K562 (cell line): Measurements from ENCODE around the gene APOA1. TPM values are rescaled to one million over a fixed set of nuclear protein-coding genes. Genes with fewer than 3 reads are reported as not detected.

Experiments used
- CBFA2T2 ChIP-seq: fragments of 450-650 bp; conservative IDR thresholded peaks from 2 replicates; pipeline ENCODE4 v1.6.1; 2017; ENCODE audit warnings: mild to moderate bottlenecking
- CBX1 ChIP-seq: sonication (generic); IDR thresholded peaks from 2 replicates; pipeline ENCODE4 v1.6.1; 2016; ENCODE audit warnings: antibody characterized with exemption, low read depth, mild to moderate bottlenecking
- CCAR2 ChIP-seq: fragments of 200-400 bp; formaldehyde crosslinking; IDR thresholded peaks from 2 replicates; pipeline ENCODE4 v1.6.1; 2017; ENCODE audit warnings: mild to moderate bottlenecking, low read depth, low read length
- CHCHD3 ChIP-seq: fragments of 250-450 bp; sonication (Bioruptor Pico); IDR thresholded peaks from 2 replicates; pipeline ENCODE4 v2.1.2; 2022; ENCODE audit warnings: mild to moderate bottlenecking
- CTBP1 ChIP-seq: fragments of 450-650 bp; IDR thresholded peaks from 2 replicates; pipeline ENCODE4 v1.6.1; 2016; ENCODE audit warnings: borderline replicate concordance
- FOXA3 ChIP-seq, 2 experiments: fragments of 450-650 bp in 1 of 2; sonication (generic) in 1 of 2; formaldehyde crosslinking; IDR thresholded peaks in 1 of 2; conservative IDR thresholded peaks in 1 of 2; 2 replicates each; pipeline versions ENCODE4 v1.4.0 to v1.8.0; 2020 to 2022; ENCODE audit warnings: mild to moderate bottlenecking in 2 of 2, missing genetic modification reagents in 1 of 2
- HNRNPLL ChIP-seq: fragments of 200-400 bp; formaldehyde crosslinking; IDR thresholded peaks from 2 replicates; pipeline ENCODE4 v1.6.1; 2017; ENCODE audit warnings: low read length, low read depth, mild to moderate bottlenecking; ENCODE audit not compliant: poor library complexity, severe bottlenecking
- KDM1A ChIP-seq, 2 experiments: fragments of 450-650 bp; IDR thresholded peaks; 2 replicates each; pipeline ENCODE4 v1.6.1; 2016; ENCODE audit warnings: mild to moderate bottlenecking in 2 of 2
- MAFG ChIP-seq: fragments of 450-650 bp; conservative IDR thresholded peaks from 2 replicates; pipeline ENCODE4 v1.6.1; 2016; ENCODE audit warnings: missing genetic modification characterization, missing compliant biosample characterization
- MAFK ChIP-seq: IDR thresholded peaks from 2 replicates; pipeline ENCODE4 v1.6.1; 2011; ENCODE audit warnings: low read length, improper control_type of control experiment
- MTA3 ChIP-seq: fragments of 450-650 bp; formaldehyde crosslinking; IDR thresholded peaks from 2 replicates; pipeline ENCODE4 v1.6.1; 2017; ENCODE audit warnings: mild to moderate bottlenecking, borderline replicate concordance
- NFE2 ChIP-seq: IDR thresholded peaks from 2 replicates; pipeline ENCODE4 v1.6.1; 2014; ENCODE audit warnings: antibody characterized with exemption, low read depth
- NFE2L1 ChIP-seq: fragments of 450-650 bp; IDR thresholded peaks from 2 replicates; pipeline ENCODE4 v1.6.1; 2016; ENCODE audit warnings: missing genetic modification characterization, low read depth, mild to moderate bottlenecking, missing compliant biosample characterization, moderate library complexity, borderline replicate concordance
- NUFIP1 ChIP-seq: fragments of 450-650 bp; IDR thresholded peaks from 2 replicates; pipeline ENCODE4 v1.6.1; 2018; ENCODE audit not compliant: partially characterized antibody
- SAP30 ChIP-seq: fragments of 200-600 bp; sonication (generic); IDR thresholded peaks from 2 replicates; pipeline ENCODE4 v1.6.1; 2012; ENCODE audit warnings: borderline replicate concordance, low read depth, mild to moderate bottlenecking, moderate library complexity, low read length, control low read depth, inconsistent platforms; ENCODE audit not compliant: insufficient read depth, poor library complexity, severe bottlenecking
- TCF3 ChIP-seq: sonication (generic); formaldehyde crosslinking; IDR thresholded peaks from 2 replicates; pipeline ENCODE4 v1.4.0; 2020; ENCODE audit warnings: mild to moderate bottlenecking, missing genetic modification reagents
- TGIF2 ChIP-seq: sonication (generic); formaldehyde crosslinking; IDR thresholded peaks from 2 replicates; pipeline ENCODE4 v1.8.1; 2022; ENCODE audit warnings: mild to moderate bottlenecking, missing genetic modification reagents, moderate library complexity
- ZFP30 ChIP-seq: fragments of 250-450 bp; sonication (Bioruptor Pico); IDR thresholded peaks from 2 replicates; pipeline ENCODE4 v1.8.0; 2022; ENCODE audit warnings: moderate library complexity, mild to moderate bottlenecking, inconsistent platforms, borderline replicate concordance
- polyA plus RNA-seq, 8 experiments: library from polyadenylated mRNA; depleted of rRNA in 4 of 8; stranded (reverse) in 5 of 8; unstranded in 3 of 8; fragments of >200 nt; fragmentation: Nextera tagmentation in 2 of 8; fragmentation: Illumina TruSeq in 1 of 8; extraction: Ambion mirVana in 2 of 8; extraction: Trizol in 1 of 8; gene quantifications; 2 replicates each; pipeline versions ENCODE4 v1.2.1 to v1.2.3, GENCODE V29; 2011 to 2014; ENCODE audit warnings: inconsistent platforms in 1 of 8, missing spikeins in 1 of 8
- total RNA-seq, 7 experiments: library from RNA; depleted of rRNA in 6 of 7; stranded (reverse); fragments of >200 nt in 6 of 7; fragmentation: Illumina TruSeq in 2 of 7; extraction: Trizol in 2 of 7; gene quantifications; 2 replicates each; pipeline versions ENCODE4 v1.2.1 to v1.2.3, GENCODE V29; 2011 to 2021; ENCODE audit warnings: low replicate concordance in 1 of 7
- TF ChIP-seq, protein P1 (sequence below): sonication (generic); formaldehyde crosslinking; IDR thresholded peaks from 2 replicates; pipeline ENCODE4 v1.5.0; 2020; ENCODE audit warnings: missing genetic modification reagents
- TF ChIP-seq, protein P2 (sequence below): sonication (generic); formaldehyde crosslinking; IDR thresholded peaks from 2 replicates; pipeline ENCODE4 v1.8.1; 2023; ENCODE audit warnings: mild to moderate bottlenecking, missing genetic modification reagents
- TF ChIP-seq, protein P3 (sequence below): fragments of 450-650 bp; IDR thresholded peaks from 2 replicates; pipeline ENCODE4 v1.6.1; 2016
- TF ChIP-seq, protein P4 (sequence below): fragments of 250-450 bp; sonication (Bioruptor Pico); IDR thresholded peaks from 2 replicates; pipeline ENCODE4 v1.5.0; 2021
- TF ChIP-seq, protein P5 (sequence below): fragments of 450-650 bp; formaldehyde crosslinking; IDR thresholded peaks from 2 replicates; pipeline ENCODE4 v1.4.0; 2020; ENCODE audit warnings: mild to moderate bottlenecking, moderate library complexity

Gene APOA1
- total and polyA plus RNA-seq, 9 of the 15 experiments (the other 6 are each of a cell fraction or from before 2014, with no cell fraction given) = 1.8 TPM; not detected in 8

DNA sequence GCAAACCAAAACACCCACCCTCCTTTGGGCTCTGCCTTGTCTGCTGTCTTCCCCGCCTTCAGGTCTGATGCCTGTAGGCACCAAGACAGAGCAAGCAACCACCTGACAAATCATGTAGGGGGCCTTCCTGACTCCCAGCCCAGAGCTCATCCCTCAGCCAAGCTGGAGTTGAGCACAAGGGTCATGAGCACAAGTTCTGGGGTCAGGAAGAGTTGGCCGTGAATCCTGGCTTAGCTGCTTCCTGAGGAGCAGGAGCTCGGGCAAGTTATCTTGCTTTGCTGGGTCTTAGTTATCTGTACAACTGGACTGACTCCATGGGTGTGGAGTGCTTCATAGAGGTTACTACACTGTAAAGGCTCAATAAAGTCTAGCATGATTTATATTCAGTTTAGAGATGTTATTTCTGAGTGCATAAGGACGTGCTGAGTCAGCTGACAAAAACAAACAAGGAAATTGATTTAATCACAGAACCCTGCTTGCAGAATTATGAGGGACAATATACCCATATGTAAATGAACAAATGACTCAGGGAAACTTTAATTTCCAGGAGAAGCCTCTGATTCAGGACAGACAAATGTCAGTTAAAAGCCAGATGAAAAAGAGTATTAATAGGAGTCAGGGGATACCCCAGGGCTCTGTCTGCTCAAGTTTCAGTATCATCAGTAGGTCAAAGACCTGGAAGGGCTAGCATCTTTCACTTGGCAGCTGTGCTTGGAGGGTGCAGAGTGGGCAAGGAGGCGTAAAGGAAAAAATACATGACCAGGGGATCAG lies 15.0 kb upstream of the APOA1 start (continued):
- TF ChIP-seq, protein P1, sequence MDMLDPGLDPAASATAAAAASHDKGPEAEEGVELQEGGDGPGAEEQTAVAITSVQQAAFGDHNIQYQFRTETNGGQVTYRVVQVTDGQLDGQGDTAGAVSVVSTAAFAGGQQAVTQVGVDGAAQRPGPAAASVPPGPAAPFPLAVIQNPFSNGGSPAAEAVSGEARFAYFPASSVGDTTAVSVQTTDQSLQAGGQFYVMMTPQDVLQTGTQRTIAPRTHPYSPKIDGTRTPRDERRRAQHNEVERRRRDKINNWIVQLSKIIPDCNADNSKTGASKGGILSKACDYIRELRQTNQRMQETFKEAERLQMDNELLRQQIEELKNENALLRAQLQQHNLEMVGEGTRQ = no peak
- TF ChIP-seq FOXA3 (CRISPR knock-in tag; conservative IDR thresholded peaks at IDR 0.05 in 1 of 2, IDR thresholded peaks at IDR 0.05 in 1 of 2) (peak; percentile 67 to 95; a peak in 3 of 4 replicates), TGIF2 (no peak), CCAR2 (no peak), TCF3 (CRISPR knock-in tag) (0 out of 2 replicates have a peak, but pooled peaks have one; percentile 19), NUFIP1 (no peak), CBX1 (no peak), CHCHD3 (CRISPR knock-in tag) (no peak), MTA3 (no peak), SAP30 (no peak), CBFA2T2 (no peak), ZFP30 (CRISPR knock-in tag) (no peak), MAFG (peak; percentile 79), NFE2L1 (tag) (no peak), NFE2 (peak; percentile 23; the same call in 1 of the 2 replicates), HNRNPLL (no peak), CTBP1 (no peak), MAFK (peak; percentile 51; the same call in 1 of the 2 replicates), KDM1A (IDR thresholded peaks at IDR 0.05) (peak; percentile 46 to 69; a peak in 3 of 4 replicates)
- TF ChIP-seq, protein P2, sequence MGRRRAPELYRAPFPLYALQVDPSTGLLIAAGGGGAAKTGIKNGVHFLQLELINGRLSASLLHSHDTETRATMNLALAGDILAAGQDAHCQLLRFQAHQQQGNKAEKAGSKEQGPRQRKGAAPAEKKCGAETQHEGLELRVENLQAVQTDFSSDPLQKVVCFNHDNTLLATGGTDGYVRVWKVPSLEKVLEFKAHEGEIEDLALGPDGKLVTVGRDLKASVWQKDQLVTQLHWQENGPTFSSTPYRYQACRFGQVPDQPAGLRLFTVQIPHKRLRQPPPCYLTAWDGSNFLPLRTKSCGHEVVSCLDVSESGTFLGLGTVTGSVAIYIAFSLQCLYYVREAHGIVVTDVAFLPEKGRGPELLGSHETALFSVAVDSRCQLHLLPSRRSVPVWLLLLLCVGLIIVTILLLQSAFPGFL (CRISPR knock-in tag) = no peak
- TF ChIP-seq, protein P3, sequence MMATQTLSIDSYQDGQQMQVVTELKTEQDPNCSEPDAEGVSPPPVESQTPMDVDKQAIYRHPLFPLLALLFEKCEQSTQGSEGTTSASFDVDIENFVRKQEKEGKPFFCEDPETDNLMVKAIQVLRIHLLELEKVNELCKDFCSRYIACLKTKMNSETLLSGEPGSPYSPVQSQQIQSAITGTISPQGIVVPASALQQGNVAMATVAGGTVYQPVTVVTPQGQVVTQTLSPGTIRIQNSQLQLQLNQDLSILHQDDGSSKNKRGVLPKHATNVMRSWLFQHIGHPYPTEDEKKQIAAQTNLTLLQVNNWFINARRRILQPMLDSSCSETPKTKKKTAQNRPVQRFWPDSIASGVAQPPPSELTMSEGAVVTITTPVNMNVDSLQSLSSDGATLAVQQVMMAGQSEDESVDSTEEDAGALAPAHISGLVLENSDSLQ = 0 out of 2 replicates have a peak, but pooled peaks have one; percentile 16
- TF ChIP-seq, protein P4, sequence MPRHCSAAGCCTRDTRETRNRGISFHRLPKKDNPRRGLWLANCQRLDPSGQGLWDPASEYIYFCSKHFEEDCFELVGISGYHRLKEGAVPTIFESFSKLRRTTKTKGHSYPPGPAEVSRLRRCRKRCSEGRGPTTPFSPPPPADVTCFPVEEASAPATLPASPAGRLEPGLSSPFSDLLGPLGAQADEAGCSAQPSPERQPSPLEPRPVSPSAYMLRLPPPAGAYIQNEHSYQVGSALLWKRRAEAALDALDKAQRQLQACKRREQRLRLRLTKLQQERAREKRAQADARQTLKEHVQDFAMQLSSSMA (CRISPR knock-in tag) = no peak
- TF ChIP-seq, protein P5, sequence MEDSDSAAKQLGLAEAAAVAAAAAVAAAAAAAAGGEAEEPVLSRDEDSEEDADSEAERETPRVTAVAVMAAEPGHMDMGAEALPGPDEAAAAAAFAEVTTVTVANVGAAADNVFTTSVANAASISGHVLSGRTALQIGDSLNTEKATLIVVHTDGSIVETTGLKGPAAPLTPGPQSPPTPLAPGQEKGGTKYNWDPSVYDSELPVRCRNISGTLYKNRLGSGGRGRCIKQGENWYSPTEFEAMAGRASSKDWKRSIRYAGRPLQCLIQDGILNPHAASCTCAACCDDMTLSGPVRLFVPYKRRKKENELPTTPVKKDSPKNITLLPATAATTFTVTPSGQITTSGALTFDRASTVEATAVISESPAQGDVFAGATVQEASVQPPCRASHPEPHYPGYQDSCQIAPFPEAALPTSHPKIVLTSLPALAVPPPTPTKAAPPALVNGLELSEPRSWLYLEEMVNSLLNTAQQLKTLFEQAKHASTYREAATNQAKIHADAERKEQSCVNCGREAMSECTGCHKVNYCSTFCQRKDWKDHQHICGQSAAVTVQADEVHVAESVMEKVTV (CRISPR knock-in tag) = no peak
